HCT116 (cell line): ENCODE results near the gene NET1. TPM values are rescaled to one million over a fixed set of nuclear protein-coding genes. Genes with fewer than 3 reads are reported as not detected.

Source experiments
- ATAC-seq: fragments of 200-7000 bp; cut with Tn5 transposase; 2 replicates; pipeline ENCODE4 v1.9.1; 2020; ENCODE audit warnings: mild to moderate bottlenecking, moderate library complexity
- BruUV-seq: library from RNA; stranded (reverse); fragments of 400-500 nt; replicated peaks from 2 replicates; lab custom pipeline; 2021; lab: Mats Ljungman, UMichigan
- CTCF ChIA-PET: fragments of 300-600 bp; sonication (Branson Sonifier 250); formaldehyde crosslinking; loops from one replicate; lab custom pipeline; 2021; ENCODE audit warnings: antibody characterized with exemption; lab: Charles Lee
- POLR2A ChIA-PET: fragments of 300-600, 350-600 bp; sonication (Branson Sonifier 250); formaldehyde crosslinking; loops from one replicate; lab custom pipeline; 2021; ENCODE audit warnings: antibody characterized with exemption; lab: Charles Lee
- RAD21 ChIA-PET, 2 experiments: fragments of 300-600 bp; sonication (Branson Sonifier 250); formaldehyde crosslinking; loops; one replicate each; lab custom pipeline; 2023; ENCODE audit warnings: low total read pairs in 2 of 2; ENCODE audit not compliant: uncharacterized antibody in 2 of 2, unreplicated experiment in 2 of 2, low non-redundant PET in 1 of 2; lab: Charles Lee
- DNase-seq: peaks from one replicate; pipeline ENCODE4 v3.0.0-alpha.2; 2010; ENCODE audit warnings: low read depth, low spot score
- H2AFZ ChIP-seq: fragments of 200-600 bp; shearing (Covaris generic), sonication (generic); 2 replicates; pipeline ENCODE4 v1.6.1; 2017; ENCODE audit warnings: low read depth, mixed run types, mixed read lengths, antibody characterized with exemption, low read length; ENCODE audit not compliant: poor library complexity, severe bottlenecking
- H3K27ac ChIP-seq: 2 replicates; pipeline ENCODE4 v1.5.1; 2012; ENCODE audit warnings: low read depth, low read length
- H3K27me3 ChIP-seq: fragments of 200-600 bp; sonication (generic); 2 replicates; pipeline ENCODE4 v1.6.1; 2016; ENCODE audit warnings: mixed run types, low read length, mixed read lengths; ENCODE audit not compliant: insufficient read depth
- H3K36me3 ChIP-seq, 2 experiments: fragments of 200-500 bp in 1 of 2; fragments of 200-600 bp in 1 of 2; sonication (Bioruptor generic) in 1 of 2; sonication (generic) in 1 of 2; 2 replicates each; pipeline versions ENCODE4 v1.5.1 to v1.6.1; 2014 to 2016; ENCODE audit warnings: low read length in 2 of 2, inconsistent platforms in 1 of 2, mixed read lengths in 1 of 2, mixed run types in 1 of 2; ENCODE audit not compliant: insufficient read depth in 2 of 2, control insufficient read depth in 1 of 2
- H3K4me1 ChIP-seq, 2 experiments: fragments of 200-600 bp in 1 of 2; sonication (generic) in 1 of 2; 2 replicates each; pipeline versions ENCODE4 v1.5.1 to v1.6.1; 2012 to 2017; ENCODE audit warnings: low read length in 2 of 2, inconsistent platforms in 1 of 2, mild to moderate bottlenecking in 1 of 2, mixed read lengths in 1 of 2, mixed run types in 1 of 2, moderate library complexity in 1 of 2; ENCODE audit not compliant: insufficient read depth in 2 of 2, control insufficient read depth in 1 of 2
- H3K4me2 ChIP-seq: fragments of 200-600 bp; sonication (generic); 2 replicates; pipeline ENCODE4 v1.6.1; 2017; ENCODE audit warnings: mixed run types, low read length, mixed read lengths
- H3K4me3 ChIP-seq, 2 experiments: fragments of 200-600 bp in 1 of 2; sonication (generic) in 1 of 2; replicated peaks in 1 of 2; 2 replicates each; pipeline ENCODE4 v1.5.1; 2011 to 2016; ENCODE audit warnings: low read length in 2 of 2, control low read depth in 1 of 2, low read depth in 1 of 2, mild to moderate bottlenecking in 1 of 2, mixed read lengths in 1 of 2, mixed run types in 1 of 2
- H3K79me2 ChIP-seq: fragments of 200-600 bp; sonication (generic); 2 replicates; pipeline ENCODE4 v1.6.1; 2017; ENCODE audit warnings: mild to moderate bottlenecking, mixed run types, low read length, moderate library complexity, mixed read lengths; ENCODE audit not compliant: insufficient read depth
- H3K9ac ChIP-seq: fragments of 200-600 bp; sonication (generic); 2 replicates; pipeline ENCODE4 v1.6.1; 2016; ENCODE audit warnings: low read length, mixed read lengths
- H3K9me2 ChIP-seq: fragments of 200-600 bp; sonication (generic), shearing (Covaris generic); 2 replicates; pipeline ENCODE4 v1.6.1; 2017; ENCODE audit warnings: mixed run types, mild to moderate bottlenecking, moderate library complexity; ENCODE audit not compliant: insufficient read depth
- H3K9me3 ChIP-seq, 2 experiments: fragments of 200-500 bp in 1 of 2; fragments of 200-600 bp in 1 of 2; sonication (Bioruptor generic) in 1 of 2; sonication (generic) in 1 of 2; 2 replicates each; pipeline ENCODE4 v1.6.1; 2014 to 2017; ENCODE audit warnings: low read length in 2 of 2, mixed read lengths in 2 of 2, inconsistent platforms in 1 of 2, low read depth in 1 of 2, mild to moderate bottlenecking in 1 of 2, mixed run types in 1 of 2, moderate library complexity in 1 of 2; ENCODE audit not compliant: control insufficient read depth in 1 of 2, insufficient read depth in 1 of 2
- H4K20me1 ChIP-seq: fragments of 200-600 bp; sonication (generic), shearing (Covaris generic); 2 replicates; pipeline ENCODE4 v1.6.1; 2017; ENCODE audit warnings: mixed run types, mild to moderate bottlenecking, moderate library complexity; ENCODE audit not compliant: insufficient read depth
- ATF3 ChIP-seq: IDR thresholded peaks from 2 replicates; pipeline ENCODE4 v1.6.1; 2012
- EZH2phosphoT487 ChIP-seq: fragments of 200-600 bp; IDR thresholded peaks from 2 replicates; pipeline ENCODE4 v1.6.1; 2018; ENCODE audit warnings: antibody characterized with exemption, borderline replicate concordance
- POLR2A ChIP-seq: IDR thresholded peaks from 2 replicates; pipeline ENCODE4 v1.7.0; 2011; ENCODE audit warnings: borderline replicate concordance; ENCODE audit not compliant: insufficient read depth, insufficient read length; ENCODE audit errors: extremely low read depth
- RAD21 ChIP-seq: IDR thresholded peaks from 2 replicates; pipeline ENCODE4 v1.6.1; 2012; ENCODE audit warnings: low read depth, mild to moderate bottlenecking
- SIN3A ChIP-seq: IDR thresholded peaks from 2 replicates; pipeline ENCODE4 v1.6.1; 2012; ENCODE audit warnings: low read depth
- SRF ChIP-seq: IDR thresholded peaks from 2 replicates; pipeline ENCODE4 v1.6.1; 2012; ENCODE audit warnings: low read depth
- YY1 ChIP-seq: IDR thresholded peaks from 2 replicates; pipeline ENCODE4 v1.6.1; 2011; ENCODE audit warnings: low read length, low read depth, moderate library complexity, mild to moderate bottlenecking; ENCODE audit not compliant: insufficient replicate concordance; ENCODE audit errors: extremely low read depth
- intact Hi-C: fragments of 100-400 bp; cut with micrococcal nuclease; formaldehyde crosslinking; loops from 2 replicates; pipeline ENCODE4 v1.10.0; 2022
- total RNA-seq: library from RNA; stranded (reverse); gene quantifications from one replicate; pipeline ENCODE4 v1.2.1, GENCODE V29; 2021; ENCODE audit not compliant: unreplicated experiment
- TF ChIP-seq, protein P1 (sequence below): IDR thresholded peaks from 2 replicates; pipeline ENCODE4 v1.6.1; 2012; ENCODE audit warnings: low read depth

The NET1 gene
- total RNA-seq, 1 experiment from 2014 or later = 51.2 TPM

DNA sequence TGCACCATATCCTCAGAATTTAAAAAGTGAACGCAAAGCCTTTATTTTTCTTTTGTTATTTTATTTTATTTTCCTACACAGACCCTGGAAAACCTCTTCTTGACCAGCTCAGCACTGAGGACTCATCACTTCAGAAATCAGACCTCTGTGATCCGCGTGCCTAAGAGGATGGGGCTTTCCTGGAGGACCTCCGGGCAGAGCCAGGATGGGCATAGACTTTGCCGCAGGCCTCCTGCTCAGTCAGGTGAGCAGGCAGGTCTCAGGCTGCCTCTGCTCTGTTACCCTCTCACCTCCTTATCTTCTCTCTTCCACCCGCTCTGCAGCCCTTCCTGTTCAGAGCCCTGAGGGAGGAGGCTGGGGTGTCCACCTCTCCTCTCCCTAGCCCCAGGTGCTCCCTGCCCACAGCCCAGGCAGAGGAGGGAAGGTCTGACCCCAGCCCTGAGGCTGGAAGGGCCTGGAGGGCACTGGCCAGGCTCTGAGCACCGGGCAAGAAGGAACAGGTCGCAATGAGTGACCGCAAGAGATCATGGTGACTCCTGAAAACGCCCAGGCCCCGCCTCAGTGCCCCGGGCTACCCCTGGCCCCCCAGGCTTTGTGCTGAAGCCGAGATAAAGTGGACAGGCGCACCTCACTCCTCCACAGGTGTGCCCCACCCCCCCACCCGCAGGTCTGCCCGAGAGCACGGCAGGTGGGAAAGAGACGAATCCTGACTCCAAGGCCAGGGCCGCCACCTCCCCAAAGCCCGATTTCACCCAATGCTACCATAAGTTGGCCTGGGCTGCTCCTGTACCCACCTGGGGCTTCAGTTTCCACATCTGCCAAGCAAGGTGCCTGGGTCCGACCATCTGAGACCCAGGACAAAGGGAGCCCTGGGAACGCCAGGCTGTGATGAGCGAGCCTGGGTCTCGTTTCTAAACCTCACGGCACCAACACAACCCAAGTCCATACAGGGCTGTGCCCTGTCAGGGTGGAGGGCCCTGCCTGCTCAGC, 84.2 kb downstream of the NET1 start:
- H3K36me3 ChIP-seq = no peaks in the 10 kb centered on the region
- H3K9ac ChIP-seq = no peak overlapping the region
- no peak overlapping the region for H3K27ac ChIP-seq
- peaks cover 14% of the 10 kb centered on the region; the same call in 1 of the 2 replicates for H3K27me3 ChIP-seq
- H3K4me3 ChIP-seq = no peak overlapping the region
- no peak for TF ChIP-seq POLR2A
- no peak for TF ChIP-seq EZH2phosphoT487
- TF ChIP-seq SIN3A = no peak
- TF ChIP-seq RAD21 = no peak
- TF ChIP-seq ATF3 = no peak
- no peak for TF ChIP-seq YY1
- TF ChIP-seq, protein P1, sequence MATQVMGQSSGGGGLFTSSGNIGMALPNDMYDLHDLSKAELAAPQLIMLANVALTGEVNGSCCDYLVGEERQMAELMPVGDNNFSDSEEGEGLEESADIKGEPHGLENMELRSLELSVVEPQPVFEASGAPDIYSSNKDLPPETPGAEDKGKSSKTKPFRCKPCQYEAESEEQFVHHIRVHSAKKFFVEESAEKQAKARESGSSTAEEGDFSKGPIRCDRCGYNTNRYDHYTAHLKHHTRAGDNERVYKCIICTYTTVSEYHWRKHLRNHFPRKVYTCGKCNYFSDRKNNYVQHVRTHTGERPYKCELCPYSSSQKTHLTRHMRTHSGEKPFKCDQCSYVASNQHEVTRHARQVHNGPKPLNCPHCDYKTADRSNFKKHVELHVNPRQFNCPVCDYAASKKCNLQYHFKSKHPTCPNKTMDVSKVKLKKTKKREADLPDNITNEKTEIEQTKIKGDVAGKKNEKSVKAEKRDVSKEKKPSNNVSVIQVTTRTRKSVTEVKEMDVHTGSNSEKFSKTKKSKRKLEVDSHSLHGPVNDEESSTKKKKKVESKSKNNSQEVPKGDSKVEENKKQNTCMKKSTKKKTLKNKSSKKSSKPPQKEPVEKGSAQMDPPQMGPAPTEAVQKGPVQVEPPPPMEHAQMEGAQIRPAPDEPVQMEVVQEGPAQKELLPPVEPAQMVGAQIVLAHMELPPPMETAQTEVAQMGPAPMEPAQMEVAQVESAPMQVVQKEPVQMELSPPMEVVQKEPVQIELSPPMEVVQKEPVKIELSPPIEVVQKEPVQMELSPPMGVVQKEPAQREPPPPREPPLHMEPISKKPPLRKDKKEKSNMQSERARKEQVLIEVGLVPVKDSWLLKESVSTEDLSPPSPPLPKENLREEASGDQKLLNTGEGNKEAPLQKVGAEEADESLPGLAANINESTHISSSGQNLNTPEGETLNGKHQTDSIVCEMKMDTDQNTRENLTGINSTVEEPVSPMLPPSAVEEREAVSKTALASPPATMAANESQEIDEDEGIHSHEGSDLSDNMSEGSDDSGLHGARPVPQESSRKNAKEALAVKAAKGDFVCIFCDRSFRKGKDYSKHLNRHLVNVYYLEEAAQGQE = no peak
- TF ChIP-seq SRF = no peak
- ATAC-seq (no peak), DNase-seq (no peak)
- ChIA-PET POLR2A (no interaction called here), RAD21 (no interaction called here), CTCF (no interaction called here)
- H3K9me3 ChIP-seq = no peaks in the 10 kb centered on the region
- no peak overlapping the region for H3K4me2 ChIP-seq
- H3K4me1 ChIP-seq = no peaks in the 10 kb centered on the region
- intact Hi-C loops = no loop called here
- H4K20me1 ChIP-seq = no peaks in the 10 kb centered on the region
- BruUV-seq = no TSS peak
- H3K9me2 ChIP-seq = no peaks in the 10 kb centered on the region
- H2AFZ ChIP-seq = no peak overlapping the region
- H3K79me2 ChIP-seq = no peaks in the 10 kb centered on the region
